Esophagus (tissue), 2 donors: Measurements from ENCODE around the gene DCP2. TPM values are rescaled to one million over a fixed set of nuclear protein-coding genes. Genes with fewer than 3 reads are reported as not detected.
A peak's percentile ranks its signal among the peaks of the same experiment; 100 is the strongest.

Experiments used
- H3K27ac ChIP-seq, 2 donors: one replicate each; pipeline ENCODE4 v1.5.1; 2013; ENCODE audit warnings: low read depth in 2 of 2, mild to moderate bottlenecking in 2 of 2, inconsistent platforms in 1 of 2, low read length in 1 of 2, moderate library complexity in 1 of 2
- H3K27me3 ChIP-seq, 2 donors: one replicate each; pipeline ENCODE4 v1.6.1; 2013; ENCODE audit warnings: low read length in 2 of 2, control low read depth in 1 of 2, mild to moderate bottlenecking in 1 of 2; ENCODE audit not compliant: insufficient read depth in 2 of 2, control insufficient read depth in 1 of 2
- H3K36me3 ChIP-seq, 2 donors: one replicate each; pipeline ENCODE4 v1.6.1; 2013; ENCODE audit warnings: low read length in 1 of 2; ENCODE audit not compliant: control insufficient read depth in 2 of 2, insufficient read depth in 2 of 2
- H3K4me1 ChIP-seq, 2 donors: one replicate each; pipeline ENCODE4 v1.6.1; 2013; ENCODE audit warnings: low read length in 1 of 2; ENCODE audit not compliant: control insufficient read depth in 2 of 2, insufficient read depth in 2 of 2
- H3K4me3 ChIP-seq, 2 donors: one replicate each; pipeline ENCODE4 v1.5.1; 2013; ENCODE audit warnings: low read length in 2 of 2, mild to moderate bottlenecking in 2 of 2, low read depth in 1 of 2, moderate library complexity in 1 of 2
- H3K9me3 ChIP-seq, 2 donors: one replicate each; pipeline ENCODE4 v1.6.1; 2013; ENCODE audit warnings: mild to moderate bottlenecking in 2 of 2, low read depth in 1 of 2, low read length in 1 of 2, moderate library complexity in 1 of 2; ENCODE audit not compliant: control insufficient read depth in 2 of 2, insufficient read depth in 1 of 2
- WGBS, 2 donors: extraction: QIAGEN DNeasy Blood & Tissue Kit; methylation state at CpG; one replicate each; pipeline ENCODE4 v1.1.7; 2013; 5-methylcytosine and 5-hydroxymethylcytosine counted together
- polyA plus RNA-seq, 2 donors: library from polyadenylated mRNA; stranded (reverse); fragments of 200-250 nt; gene quantifications; one replicate each; pipeline ENCODE4 v1.2.3, GENCODE V29; 2013
- donor health status: healthy with polysubstance abuse.
- donor health status: Bipolar disorder and iron deficiency.

Gene DCP2
- 1 to 10 TPM; 4.7 to 4.8 TPM for polyA plus RNA-seq

GRCh38 chr5:112976432-112977309 lies at the start of gene DCP2:
Gene DCP2 (plus strand): TSS chr5:112976798. CDS start chr5:112976934, 136 bp downstream.
- H3K9me3 ChIP-seq, result no peaks in the 10 kb centered on the region
- 0 to 1% methylated on average over 69 to 75 of the region's 75 CpGs for WGBS, 2 donors
- H3K4me1 ChIP-seq, result no peaks in the 10 kb centered on the region
- H3K36me3 ChIP-seq, result no peaks in the 10 kb centered on the region
- H3K27me3 ChIP-seq, result no peaks in the 10 kb centered on the region
- H3K4me3 ChIP-seq, result peak within 1 kb of the TSS; percentile 78 to 85
- peak within 1 kb of the TSS; percentile 85 to 92 for H3K27ac ChIP-seq

GRCh38 chr5:112929336-112930081 lies 47.1 kb upstream of the DCP2 start:
- no peak overlapping the region for H3K4me3 ChIP-seq
- H3K4me1 ChIP-seq, result no peaks in the 10 kb centered on the region
- H3K27ac ChIP-seq, result no peak overlapping the region
- no peaks in the 10 kb centered on the region for H3K36me3 ChIP-seq
- no peaks in the 10 kb centered on the region for H3K27me3 ChIP-seq
- 72 to 80% methylated on average over 4 of the region's 4 CpGs for WGBS, 2 donors
- H3K9me3 ChIP-seq, result no peaks in the 10 kb centered on the region

GRCh38 chr5:112930082-112930344 lies 46.6 kb upstream of the DCP2 start:
- Histone ChIP-seq H3K4me1 (no peaks in the 10 kb centered on the region), H3K27ac (no peak overlapping the region), H3K4me3 (no peak overlapping the region), H3K36me3 (no peaks in the 10 kb centered on the region), H3K27me3 (no peaks in the 10 kb centered on the region), H3K9me3 (no peaks in the 10 kb centered on the region)
- WGBS, 2 donors, result 80 to 81% methylated on average over 1 of the region's 1 CpG

GRCh38 chr5:112931473-112931872 lies 45.1 kb upstream of the DCP2 start:
- H3K27me3 ChIP-seq, result no peaks in the 10 kb centered on the region
- no peak overlapping the region for H3K27ac ChIP-seq
- WGBS, 2 donors, result 61 to 67% methylated on average over 2 of the region's 2 CpGs
- no peaks in the 10 kb centered on the region for H3K9me3 ChIP-seq
- H3K4me3 ChIP-seq, result no peak overlapping the region
- H3K4me1 ChIP-seq, result no peaks in the 10 kb centered on the region
- H3K36me3 ChIP-seq, result no peaks in the 10 kb centered on the region

- H3K4me3 ChIP-seq, result no peak overlapping the region
- H3K27me3 ChIP-seq, result no peaks in the 10 kb centered on the region
Observed at GRCh38 chr5:112933105-112933504, 43.5 kb upstream of the DCP2 start.

GRCh38 chr5:112933651-112934365 lies 42.8 kb upstream of the DCP2 start:
- no peaks in the 10 kb centered on the region for H3K36me3 ChIP-seq
- 72 to 94% methylated on average over 1 of the region's 1 CpG for WGBS, 2 donors
- H3K9me3 ChIP-seq, result no peaks in the 10 kb centered on the region
- no peaks in the 10 kb centered on the region for H3K27me3 ChIP-seq
- no peaks in the 10 kb centered on the region for H3K4me1 ChIP-seq
- no peak overlapping the region for H3K4me3 ChIP-seq
- H3K27ac ChIP-seq, result no peak overlapping the region

More at GRCh38 chr5:112933105-112933504, 43.5 kb upstream of the DCP2 start:
- Histone ChIP-seq H3K27ac (no peak overlapping the region), H3K9me3 (no peaks in the 10 kb centered on the region), H3K36me3 (no peaks in the 10 kb centered on the region), H3K4me1 (no peaks in the 10 kb centered on the region)
- WGBS, 2 donors, result 79% methylated on average over 1 of the region's 1 CpG

GRCh38 chr5:112934366-112934663 lies 42.3 kb upstream of the DCP2 start:
- H3K27me3 ChIP-seq, result no peaks in the 10 kb centered on the region
- no peaks in the 10 kb centered on the region for H3K36me3 ChIP-seq
- H3K27ac ChIP-seq, result no peak overlapping the region
- H3K9me3 ChIP-seq, result no peaks in the 10 kb centered on the region
- H3K4me1 ChIP-seq, result no peaks in the 10 kb centered on the region
- no peak overlapping the region for H3K4me3 ChIP-seq

GRCh38 chr5:112935675-112936074 lies 40.9 kb upstream of the DCP2 start:
- Histone ChIP-seq H3K9me3 (no peaks in the 10 kb centered on the region), H3K4me3 (no peak overlapping the region), H3K36me3 (no peaks in the 10 kb centered on the region), H3K27me3 (no peaks in the 10 kb centered on the region), H3K27ac (no peak overlapping the region), H3K4me1 (no peaks in the 10 kb centered on the region)
- 87 to 89% methylated on average over 5 of the region's 5 CpGs for WGBS, 2 donors

- no peaks in the 10 kb centered on the region for H3K9me3 ChIP-seq
- H3K4me1 ChIP-seq, result no peaks in the 10 kb centered on the region
- no peak overlapping the region for H3K27ac ChIP-seq
- H3K36me3 ChIP-seq, result no peaks in the 10 kb centered on the region
- H3K27me3 ChIP-seq, result no peaks in the 10 kb centered on the region
- H3K4me3 ChIP-seq, result no peak overlapping the region
- 85 to 88% methylated on average over 8 of the region's 8 CpGs for WGBS, 2 donors
Observed at GRCh38 chr5:112938286-112938685, 38.3 kb upstream of the DCP2 start.
